ENCODE results near the gene TMEM263. TPM values are rescaled to one million over a fixed set of nuclear protein-coding genes. Genes with fewer than 3 reads are reported as not detected.

TMEM263 gene
- total RNA-seq, 6 experiments from 2014 or later: 157 to 188 (median 167) TPM

- no peak overlapping the region for H3K27ac Mint-ChIP-seq
- no peaks in the 10 kb centered on the region for H3K36me3 Mint-ChIP-seq (ENCODE audit: low read depth)
- TF ChIP-seq CTCF (IDR thresholded peaks at IDR 0.05): no peak
- H3K4me1 Mint-ChIP-seq (ENCODE audit: low read depth): no peaks in the 10 kb centered on the region
- no peak for DNase-seq
- H3K9me3 Mint-ChIP-seq: no peaks in the 10 kb centered on the region
- H3K4me3 Mint-ChIP-seq: no peak overlapping the region
- H3K27me3 Mint-ChIP-seq (ENCODE audit: insufficient read depth): peaks cover 3% of the 10 kb centered on the region
Observed at GRCh38 chr12:106926657-106927056, 29.1 kb upstream of the TMEM263 start.

GRCh38 chr12:106934277-106934676 is 21.4 kb upstream of the TMEM263 start:
- H3K36me3 Mint-ChIP-seq (ENCODE audit: low read depth): no peaks in the 10 kb centered on the region
- no peak for TF ChIP-seq CTCF (IDR thresholded peaks at IDR 0.05)
- DNase-seq: no peak
- H3K4me1 Mint-ChIP-seq (ENCODE audit: low read depth): no peaks in the 10 kb centered on the region
- no peak overlapping the region for H3K4me3 Mint-ChIP-seq
- H3K27ac Mint-ChIP-seq: no peak overlapping the region
- H3K9me3 Mint-ChIP-seq: no peaks in the 10 kb centered on the region
- H3K27me3 Mint-ChIP-seq (ENCODE audit: insufficient read depth): peaks cover 2% of the 10 kb centered on the region

GRCh38 chr12:106941481-106942156 is 14.1 kb upstream of the TMEM263 start:
- peaks cover 2% of the 10 kb centered on the region; the same call in 1 of the 2 replicates for H3K27me3 Mint-ChIP-seq (ENCODE audit: insufficient read depth)
- no peak overlapping the region for H3K27ac Mint-ChIP-seq
- peaks cover 5% of the 10 kb centered on the region; the same call in 1 of the 2 replicates for H3K36me3 Mint-ChIP-seq (ENCODE audit: low read depth)
- H3K4me3 Mint-ChIP-seq: no peak overlapping the region
- H3K4me1 Mint-ChIP-seq (ENCODE audit: low read depth): no peaks in the 10 kb centered on the region
- DNase-seq: no peak
- peaks cover 16% of the 10 kb centered on the region for H3K9me3 Mint-ChIP-seq
- no peak for TF ChIP-seq CTCF (IDR thresholded peaks at IDR 0.05)

- peaks cover 8% of the 10 kb centered on the region; the same call in 1 of the 2 replicates for H3K36me3 Mint-ChIP-seq (ENCODE audit: low read depth)
- peaks cover 20% of the 10 kb centered on the region for H3K9me3 Mint-ChIP-seq
- DNase-seq: no peak
- no peak for TF ChIP-seq CTCF (IDR thresholded peaks at IDR 0.05)
- H3K4me1 Mint-ChIP-seq (ENCODE audit: low read depth): no peaks in the 10 kb centered on the region
- no peak overlapping the region for H3K27ac Mint-ChIP-seq
- peaks cover 2% of the 10 kb centered on the region; the same call in 1 of the 2 replicates for H3K27me3 Mint-ChIP-seq (ENCODE audit: insufficient read depth)
- H3K4me3 Mint-ChIP-seq: no peak overlapping the region
Observed at GRCh38 chr12:106942775-106943174, 12.9 kb upstream of the TMEM263 start.

- H3K9me3 Mint-ChIP-seq: peaks cover 25% of the 10 kb centered on the region
- no peaks in the 10 kb centered on the region for H3K4me1 Mint-ChIP-seq (ENCODE audit: low read depth)
- TF ChIP-seq CTCF (IDR thresholded peaks at IDR 0.05): no peak
- H3K27me3 Mint-ChIP-seq (ENCODE audit: insufficient read depth): no peaks in the 10 kb centered on the region
- H3K36me3 Mint-ChIP-seq (ENCODE audit: low read depth): peaks cover 13% of the 10 kb centered on the region; the same call in 1 of the 2 replicates
- DNase-seq: no peak
- H3K27ac Mint-ChIP-seq: no peak overlapping the region
- no peak overlapping the region for H3K4me3 Mint-ChIP-seq
Observed at GRCh38 chr12:106945261-106945851, 10.4 kb upstream of the TMEM263 start.

Measured in HFFc6 (cell line).